Dermis blood vessel endothelial cell (primary cell): Measurements from ENCODE around the gene MYG1. TPM values are rescaled to one million over a fixed set of nuclear protein-coding genes. Genes with fewer than 3 reads are reported as not detected.

Source experiments
- total RNA-seq: library from RNA; depleted of rRNA; stranded (reverse); fragments of >200 nt; gene quantifications from 2 replicates; pipeline ENCODE4 v1.2.3, GENCODE V29; 2014

The MYG1 gene
- total RNA-seq, 1 donor from 2014 or later = 43.1 TPM

Other genes with a start within 250 kb of the MYG1 start
- 56.2 and 56.5 TPM in 2 replicates for gene TNS2, start 249.6 kb upstream of the MYG1 start, total RNA-seq
- 13.1 and 16.5 TPM in 2 replicates for gene SPRYD3, start 220.3 kb upstream of the MYG1 start, total RNA-seq
- gene IGFBP6, start 202.0 kb upstream of the MYG1 start, total RNA-seq = 4.9 and 7.0 TPM in 2 replicates
- gene SOAT2, start 196.2 kb upstream of the MYG1 start, total RNA-seq = not detected in 2 replicates
- gene ZNF740, start 119.0 kb upstream of the MYG1 start, total RNA-seq = 13.0 and 14.5 TPM in 2 replicates
- gene CSAD, start 118.8 kb upstream of the MYG1 start, total RNA-seq = 2.9 and 6.5 TPM in 2 replicates
- 0.19 and 0.34 TPM in 2 replicates for gene ITGB7, start 92.4 kb upstream of the MYG1 start, total RNA-seq
- gene RARG, start 67.5 kb upstream of the MYG1 start, total RNA-seq = 11.7 and 17.7 TPM in 2 replicates
- gene ESPL1, start 31.4 kb upstream of the MYG1 start, total RNA-seq = 4.8 and 16.5 TPM in 2 replicates
- gene PFDN5, start 4.2 kb upstream of the MYG1 start, total RNA-seq = 185 and 491 TPM in 2 replicates
- gene AAAS, start 21.9 kb downstream of the MYG1 start, total RNA-seq = 38.6 and 44.3 TPM in 2 replicates
- not detected in 2 replicates for gene SP7, start 36.7 kb downstream of the MYG1 start, total RNA-seq
- 32.7 and 47.1 TPM in 2 replicates for gene SP1, start 80.5 kb downstream of the MYG1 start, total RNA-seq
- gene AMHR2, start 124.2 kb downstream of the MYG1 start, total RNA-seq = not detected in 2 replicates
- gene PRR13, start 142.0 kb downstream of the MYG1 start, total RNA-seq = 12.6 and 18.0 TPM in 2 replicates
- 417 and 525 TPM in 2 replicates for gene PCBP2, start 152.4 kb downstream of the MYG1 start, total RNA-seq
- 13.6 and 19.1 TPM in 2 replicates for gene MAP3K12, start 199.8 kb downstream of the MYG1 start, total RNA-seq
- 38.8 and 48.3 TPM in 2 replicates for gene TARBP2, start 201.6 kb downstream of the MYG1 start, total RNA-seq
- gene NPFF, start 207.8 kb downstream of the MYG1 start, total RNA-seq = not detected in 2 replicates